ENCODE measurements around the gene PEX3. TPM values are rescaled to one million over a fixed set of nuclear protein-coding genes. Genes with fewer than 3 reads are reported as not detected.

Gene PEX3
- total RNA-seq, 1 experiment from 2014 or later, result 23.8 TPM

GRCh38 chr6:143536461-143536865 lies 85.9 kb downstream of the PEX3 start:
- BruUV-seq (replicated peaks), result TSS peak; percentile 33
- H3K9me2 ChIP-seq (replicated peaks; ENCODE audit: low read length), result no peaks in the 10 kb centered on the region
- intact Hi-C loops (cut with micrococcal nuclease), result no loop called here
- ATAC-seq (peak; percentile 71), DNase-seq (peak; percentile 45)
- H3K27ac ChIP-seq (ENCODE audit: low read length), result no peak overlapping the region
- ChIA-PET POLR2A (ENCODE audit: unreplicated experiment) (no interaction called here), CTCF (no interaction called here)
- peak overlapping the region; percentile 93 for H3K4me2 ChIP-seq (ENCODE audit: low read length)
- H3K4me1 ChIP-seq (ENCODE audit: insufficient read depth, low read length), result peaks cover 7% of the 10 kb centered on the region; the same call in 1 of the 2 replicates
- no peaks in the 10 kb centered on the region for H3F3A ChIP-seq (ENCODE audit: low read length, unreplicated experiment)
- no peaks in the 10 kb centered on the region for H4K20me1 ChIP-seq (ENCODE audit: low read length)
- H3K9me3 ChIP-seq (ENCODE audit: low read length), result no peaks in the 10 kb centered on the region
- H3K36me3 ChIP-seq (ENCODE audit: low read depth, low read length), result no peaks in the 10 kb centered on the region
- H3K9ac ChIP-seq (ENCODE audit: low read length), result peak overlapping the region; percentile 49
- H3K79me2 ChIP-seq (ENCODE audit: low read length), result peaks cover 14% of the 10 kb centered on the region; the same call in 1 of the 2 replicates
- no peak for TF ChIP-seq EZH2 (IDR thresholded peaks at IDR 0.05; ENCODE audit: low read length, unreplicated experiment)
- TF ChIP-seq EZH2phosphoT487 (IDR thresholded peaks at IDR 0.05; ENCODE audit: borderline replicate concordance, low read length), result no peak
- no peak for TF ChIP-seq CTCF (conservative IDR thresholded peaks at IDR 0.05; ENCODE audit: low read depth, low read length)
- H3K4me3 ChIP-seq (ENCODE audit: low read length), result peak overlapping the region; percentile 84
- H3K27me3 ChIP-seq (ENCODE audit: low read length), result no peaks in the 10 kb centered on the region
- peak overlapping the region; percentile 95 for H2AFZ ChIP-seq (ENCODE audit: low read length)

GRCh38 chr6:143536866-143537691 lies 86.5 kb downstream of the PEX3 start:
- H3K36me3 ChIP-seq (ENCODE audit: low read depth, low read length), result no peaks in the 10 kb centered on the region
- H3K27ac ChIP-seq (ENCODE audit: low read length), result no peak overlapping the region
- peaks cover 14% of the 10 kb centered on the region; the same call in 1 of the 2 replicates for H3K79me2 ChIP-seq (ENCODE audit: low read length)
- peak; percentile 56 for DNase-seq
- peaks cover 7% of the 10 kb centered on the region; the same call in 1 of the 2 replicates for H3K4me1 ChIP-seq (ENCODE audit: insufficient read depth, low read length)
- no peaks in the 10 kb centered on the region for H3K27me3 ChIP-seq (ENCODE audit: low read length)
- H3K9ac ChIP-seq (ENCODE audit: low read length), result peak overlapping the region; percentile 1; the same call in 1 of the 2 replicates
- CTCF ChIA-PET, result no interaction called here
- ATAC-seq, result peak; percentile 70
- H3F3A ChIP-seq (ENCODE audit: low read length, unreplicated experiment), result no peaks in the 10 kb centered on the region
- POLR2A ChIA-PET (ENCODE audit: unreplicated experiment), result no interaction called here
- intact Hi-C loops (cut with micrococcal nuclease), result no loop called here
- TF ChIP-seq EZH2phosphoT487 (IDR thresholded peaks at IDR 0.05; ENCODE audit: borderline replicate concordance, low read length) (no peak), EZH2 (IDR thresholded peaks at IDR 0.05; ENCODE audit: low read length, unreplicated experiment) (no peak), CTCF (conservative IDR thresholded peaks at IDR 0.05; ENCODE audit: low read depth, low read length) (no peak; the same call in 1 of the 2 replicates)
- no TSS peak for BruUV-seq (replicated peaks)
- H3K9me2 ChIP-seq (replicated peaks; ENCODE audit: low read length), result no peaks in the 10 kb centered on the region
- H3K9me3 ChIP-seq (ENCODE audit: low read length), result no peaks in the 10 kb centered on the region
- H2AFZ ChIP-seq (ENCODE audit: low read length), result peak overlapping the region; percentile 95
- peak overlapping the region; percentile 93 for H3K4me2 ChIP-seq (ENCODE audit: low read length)
- no peaks in the 10 kb centered on the region for H4K20me1 ChIP-seq (ENCODE audit: low read length)
- peak overlapping the region; percentile 84 for H3K4me3 ChIP-seq (ENCODE audit: low read length)

- H3K27me3 ChIP-seq (ENCODE audit: low read length), result no peaks in the 10 kb centered on the region
- no peaks in the 10 kb centered on the region for H4K20me1 ChIP-seq (ENCODE audit: low read length)
- peaks cover 7% of the 10 kb centered on the region; the same call in 1 of the 2 replicates for H3K4me1 ChIP-seq (ENCODE audit: insufficient read depth, low read length)
- no peak overlapping the region for H3K9ac ChIP-seq (ENCODE audit: low read length)
- POLR2A ChIA-PET (ENCODE audit: unreplicated experiment), result no interaction called here
- H2AFZ ChIP-seq (ENCODE audit: low read length), result no peak overlapping the region
- no peak overlapping the region for H3K4me3 ChIP-seq (ENCODE audit: low read length)
- TF ChIP-seq EZH2phosphoT487 (IDR thresholded peaks at IDR 0.05; ENCODE audit: borderline replicate concordance, low read length), result no peak
- no peak for TF ChIP-seq CTCF (conservative IDR thresholded peaks at IDR 0.05; ENCODE audit: low read depth, low read length)
- TF ChIP-seq EZH2 (IDR thresholded peaks at IDR 0.05; ENCODE audit: low read length, unreplicated experiment), result no peak
- H3K79me2 ChIP-seq (ENCODE audit: low read length), result peaks cover 14% of the 10 kb centered on the region; the same call in 1 of the 2 replicates
- H3K36me3 ChIP-seq (ENCODE audit: low read depth, low read length), result no peaks in the 10 kb centered on the region
- no peaks in the 10 kb centered on the region for H3K9me2 ChIP-seq (replicated peaks; ENCODE audit: low read length)
- peak overlapping the region; percentile 80; the same call in 1 of the 2 replicates for H3K4me2 ChIP-seq (ENCODE audit: low read length)
- no TSS peak for BruUV-seq (replicated peaks)
- no peaks in the 10 kb centered on the region for H3K9me3 ChIP-seq (ENCODE audit: low read length)
- DNase-seq (no peak), ATAC-seq (no peak)
- intact Hi-C loops (cut with micrococcal nuclease), result no loop called here
- H3K27ac ChIP-seq (ENCODE audit: low read length), result no peak overlapping the region
- CTCF ChIA-PET, result no interaction called here
- H3F3A ChIP-seq (ENCODE audit: low read length, unreplicated experiment), result no peaks in the 10 kb centered on the region
Measured at GRCh38 chr6:143538374-143538773, 87.8 kb downstream of the PEX3 start.
